K562 (cell line): ENCODE results near the gene AIPL1. TPM values are rescaled to one million over a fixed set of nuclear protein-coding genes. Genes with fewer than 3 reads are reported as not detected.

Source experiments
- POLR2AphosphoS2 ChIP-seq: IDR thresholded peaks from 2 replicates; pipeline ENCODE4 v1.6.1; 2012; ENCODE audit warnings: low read length, improper control_type of control experiment
- polyA plus RNA-seq, 8 experiments: library from polyadenylated mRNA; depleted of rRNA in 4 of 8; stranded (reverse) in 5 of 8; unstranded in 3 of 8; fragments of >200 nt; fragmentation: Nextera tagmentation in 2 of 8; fragmentation: Illumina TruSeq in 1 of 8; extraction: Ambion mirVana in 2 of 8; extraction: Trizol in 1 of 8; gene quantifications; 2 replicates each; pipeline versions ENCODE4 v1.2.1 to v1.2.3, GENCODE V29; 2011 to 2014; ENCODE audit warnings: inconsistent platforms in 1 of 8, missing spikeins in 1 of 8
- total RNA-seq, 7 experiments: library from RNA; depleted of rRNA in 6 of 7; stranded (reverse); fragments of >200 nt in 6 of 7; fragmentation: Illumina TruSeq in 2 of 7; extraction: Trizol in 2 of 7; gene quantifications; 2 replicates each; pipeline versions ENCODE4 v1.2.1 to v1.2.3, GENCODE V29; 2011 to 2021; ENCODE audit warnings: low replicate concordance in 1 of 7
- TF ChIP-seq, protein P1 (sequence below): fragments of 200-600 bp; sonication (generic); IDR thresholded peaks from one replicate; pipeline ENCODE4 v1.6.1; 2012; ENCODE audit warnings: mild to moderate bottlenecking, low read depth, low read length, inconsistent platforms
- TF ChIP-seq, protein P2 (sequence below), 2 experiments: fragments of 450-650 bp in 1 of 2; sonication (generic) in 1 of 2; formaldehyde crosslinking in 1 of 2; IDR thresholded peaks; 2 replicates each; pipeline versions ENCODE4 v1.7.1 to v1.9.0; 2016 to 2022; ENCODE audit warnings: inconsistent platforms in 1 of 2, mild to moderate bottlenecking in 1 of 2, missing genetic modification reagents in 1 of 2

Gene AIPL1
- total and polyA plus RNA-seq, 9 of the 15 experiments (the other 6 are each of a cell fraction or from before 2014, with no cell fraction given), result not detected

DNA sequence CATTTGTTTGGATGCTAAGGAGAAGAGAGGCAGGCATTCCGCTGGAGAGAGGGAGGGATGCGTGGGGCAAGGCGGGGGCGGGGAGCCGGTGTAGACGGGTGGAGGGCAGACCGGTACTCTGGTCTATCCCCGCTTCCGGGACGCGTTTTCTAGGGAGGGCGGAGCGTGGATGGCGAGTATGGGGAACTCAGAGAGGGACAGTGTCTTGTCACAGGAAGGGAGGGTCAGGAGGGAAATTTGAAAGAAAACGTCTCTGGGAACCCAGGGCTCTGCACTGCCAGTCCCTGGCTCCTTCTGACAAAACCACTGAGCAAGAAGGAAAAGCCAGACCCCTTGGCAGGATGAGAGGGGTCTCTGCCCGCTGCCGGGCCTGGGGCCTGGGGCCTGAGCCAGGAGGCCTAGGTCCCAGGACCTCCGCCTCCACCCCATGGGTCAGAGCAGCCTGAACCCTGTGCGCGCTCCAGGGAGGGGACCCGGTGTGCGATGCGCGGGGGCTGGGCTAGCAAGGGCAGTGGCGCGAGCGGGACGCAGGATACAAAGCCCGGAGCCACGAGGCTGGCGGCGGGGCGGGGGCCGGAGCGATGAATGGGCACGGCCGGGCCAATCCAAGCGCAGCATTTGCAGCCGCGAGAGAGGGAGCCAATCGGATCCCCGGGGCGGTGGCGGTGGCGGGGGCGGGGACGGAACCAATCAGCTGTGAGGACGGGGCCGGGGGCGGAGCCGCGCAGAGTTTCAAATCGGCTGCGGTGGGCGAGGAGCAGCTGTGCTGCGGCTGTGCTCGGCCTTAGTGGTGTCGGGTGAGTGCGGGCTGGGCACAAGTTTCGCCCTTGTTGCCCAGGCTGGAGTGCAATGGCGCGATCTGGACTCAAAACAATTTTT is 9.0 kb upstream of the AIPL1 start, which contains the start of gene PIMREG (continued):
- TF ChIP-seq, protein P1, sequence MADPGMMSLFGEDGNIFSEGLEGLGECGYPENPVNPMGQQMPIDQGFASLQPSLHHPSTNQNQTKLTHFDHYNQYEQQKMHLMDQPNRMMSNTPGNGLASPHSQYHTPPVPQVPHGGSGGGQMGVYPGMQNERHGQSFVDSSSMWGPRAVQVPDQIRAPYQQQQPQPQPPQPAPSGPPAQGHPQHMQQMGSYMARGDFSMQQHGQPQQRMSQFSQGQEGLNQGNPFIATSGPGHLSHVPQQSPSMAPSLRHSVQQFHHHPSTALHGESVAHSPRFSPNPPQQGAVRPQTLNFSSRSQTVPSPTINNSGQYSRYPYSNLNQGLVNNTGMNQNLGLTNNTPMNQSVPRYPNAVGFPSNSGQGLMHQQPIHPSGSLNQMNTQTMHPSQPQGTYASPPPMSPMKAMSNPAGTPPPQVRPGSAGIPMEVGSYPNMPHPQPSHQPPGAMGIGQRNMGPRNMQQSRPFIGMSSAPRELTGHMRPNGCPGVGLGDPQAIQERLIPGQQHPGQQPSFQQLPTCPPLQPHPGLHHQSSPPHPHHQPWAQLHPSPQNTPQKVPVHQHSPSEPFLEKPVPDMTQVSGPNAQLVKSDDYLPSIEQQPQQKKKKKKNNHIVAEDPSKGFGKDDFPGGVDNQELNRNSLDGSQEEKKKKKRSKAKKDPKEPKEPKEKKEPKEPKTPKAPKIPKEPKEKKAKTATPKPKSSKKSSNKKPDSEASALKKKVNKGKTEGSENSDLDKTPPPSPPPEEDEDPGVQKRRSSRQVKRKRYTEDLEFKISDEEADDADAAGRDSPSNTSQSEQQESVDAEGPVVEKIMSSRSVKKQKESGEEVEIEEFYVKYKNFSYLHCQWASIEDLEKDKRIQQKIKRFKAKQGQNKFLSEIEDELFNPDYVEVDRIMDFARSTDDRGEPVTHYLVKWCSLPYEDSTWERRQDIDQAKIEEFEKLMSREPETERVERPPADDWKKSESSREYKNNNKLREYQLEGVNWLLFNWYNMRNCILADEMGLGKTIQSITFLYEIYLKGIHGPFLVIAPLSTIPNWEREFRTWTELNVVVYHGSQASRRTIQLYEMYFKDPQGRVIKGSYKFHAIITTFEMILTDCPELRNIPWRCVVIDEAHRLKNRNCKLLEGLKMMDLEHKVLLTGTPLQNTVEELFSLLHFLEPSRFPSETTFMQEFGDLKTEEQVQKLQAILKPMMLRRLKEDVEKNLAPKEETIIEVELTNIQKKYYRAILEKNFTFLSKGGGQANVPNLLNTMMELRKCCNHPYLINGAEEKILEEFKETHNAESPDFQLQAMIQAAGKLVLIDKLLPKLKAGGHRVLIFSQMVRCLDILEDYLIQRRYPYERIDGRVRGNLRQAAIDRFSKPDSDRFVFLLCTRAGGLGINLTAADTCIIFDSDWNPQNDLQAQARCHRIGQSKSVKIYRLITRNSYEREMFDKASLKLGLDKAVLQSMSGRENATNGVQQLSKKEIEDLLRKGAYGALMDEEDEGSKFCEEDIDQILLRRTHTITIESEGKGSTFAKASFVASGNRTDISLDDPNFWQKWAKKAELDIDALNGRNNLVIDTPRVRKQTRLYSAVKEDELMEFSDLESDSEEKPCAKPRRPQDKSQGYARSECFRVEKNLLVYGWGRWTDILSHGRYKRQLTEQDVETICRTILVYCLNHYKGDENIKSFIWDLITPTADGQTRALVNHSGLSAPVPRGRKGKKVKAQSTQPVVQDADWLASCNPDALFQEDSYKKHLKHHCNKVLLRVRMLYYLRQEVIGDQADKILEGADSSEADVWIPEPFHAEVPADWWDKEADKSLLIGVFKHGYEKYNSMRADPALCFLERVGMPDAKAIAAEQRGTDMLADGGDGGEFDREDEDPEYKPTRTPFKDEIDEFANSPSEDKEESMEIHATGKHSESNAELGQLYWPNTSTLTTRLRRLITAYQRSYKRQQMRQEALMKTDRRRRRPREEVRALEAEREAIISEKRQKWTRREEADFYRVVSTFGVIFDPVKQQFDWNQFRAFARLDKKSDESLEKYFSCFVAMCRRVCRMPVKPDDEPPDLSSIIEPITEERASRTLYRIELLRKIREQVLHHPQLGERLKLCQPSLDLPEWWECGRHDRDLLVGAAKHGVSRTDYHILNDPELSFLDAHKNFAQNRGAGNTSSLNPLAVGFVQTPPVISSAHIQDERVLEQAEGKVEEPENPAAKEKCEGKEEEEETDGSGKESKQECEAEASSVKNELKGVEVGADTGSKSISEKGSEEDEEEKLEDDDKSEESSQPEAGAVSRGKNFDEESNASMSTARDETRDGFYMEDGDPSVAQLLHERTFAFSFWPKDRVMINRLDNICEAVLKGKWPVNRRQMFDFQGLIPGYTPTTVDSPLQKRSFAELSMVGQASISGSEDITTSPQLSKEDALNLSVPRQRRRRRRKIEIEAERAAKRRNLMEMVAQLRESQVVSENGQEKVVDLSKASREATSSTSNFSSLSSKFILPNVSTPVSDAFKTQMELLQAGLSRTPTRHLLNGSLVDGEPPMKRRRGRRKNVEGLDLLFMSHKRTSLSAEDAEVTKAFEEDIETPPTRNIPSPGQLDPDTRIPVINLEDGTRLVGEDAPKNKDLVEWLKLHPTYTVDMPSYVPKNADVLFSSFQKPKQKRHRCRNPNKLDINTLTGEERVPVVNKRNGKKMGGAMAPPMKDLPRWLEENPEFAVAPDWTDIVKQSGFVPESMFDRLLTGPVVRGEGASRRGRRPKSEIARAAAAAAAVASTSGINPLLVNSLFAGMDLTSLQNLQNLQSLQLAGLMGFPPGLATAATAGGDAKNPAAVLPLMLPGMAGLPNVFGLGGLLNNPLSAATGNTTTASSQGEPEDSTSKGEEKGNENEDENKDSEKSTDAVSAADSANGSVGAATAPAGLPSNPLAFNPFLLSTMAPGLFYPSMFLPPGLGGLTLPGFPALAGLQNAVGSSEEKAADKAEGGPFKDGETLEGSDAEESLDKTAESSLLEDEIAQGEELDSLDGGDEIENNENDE, result no peak
- no peak for TF ChIP-seq POLR2AphosphoS2
- TF ChIP-seq, protein P2, sequence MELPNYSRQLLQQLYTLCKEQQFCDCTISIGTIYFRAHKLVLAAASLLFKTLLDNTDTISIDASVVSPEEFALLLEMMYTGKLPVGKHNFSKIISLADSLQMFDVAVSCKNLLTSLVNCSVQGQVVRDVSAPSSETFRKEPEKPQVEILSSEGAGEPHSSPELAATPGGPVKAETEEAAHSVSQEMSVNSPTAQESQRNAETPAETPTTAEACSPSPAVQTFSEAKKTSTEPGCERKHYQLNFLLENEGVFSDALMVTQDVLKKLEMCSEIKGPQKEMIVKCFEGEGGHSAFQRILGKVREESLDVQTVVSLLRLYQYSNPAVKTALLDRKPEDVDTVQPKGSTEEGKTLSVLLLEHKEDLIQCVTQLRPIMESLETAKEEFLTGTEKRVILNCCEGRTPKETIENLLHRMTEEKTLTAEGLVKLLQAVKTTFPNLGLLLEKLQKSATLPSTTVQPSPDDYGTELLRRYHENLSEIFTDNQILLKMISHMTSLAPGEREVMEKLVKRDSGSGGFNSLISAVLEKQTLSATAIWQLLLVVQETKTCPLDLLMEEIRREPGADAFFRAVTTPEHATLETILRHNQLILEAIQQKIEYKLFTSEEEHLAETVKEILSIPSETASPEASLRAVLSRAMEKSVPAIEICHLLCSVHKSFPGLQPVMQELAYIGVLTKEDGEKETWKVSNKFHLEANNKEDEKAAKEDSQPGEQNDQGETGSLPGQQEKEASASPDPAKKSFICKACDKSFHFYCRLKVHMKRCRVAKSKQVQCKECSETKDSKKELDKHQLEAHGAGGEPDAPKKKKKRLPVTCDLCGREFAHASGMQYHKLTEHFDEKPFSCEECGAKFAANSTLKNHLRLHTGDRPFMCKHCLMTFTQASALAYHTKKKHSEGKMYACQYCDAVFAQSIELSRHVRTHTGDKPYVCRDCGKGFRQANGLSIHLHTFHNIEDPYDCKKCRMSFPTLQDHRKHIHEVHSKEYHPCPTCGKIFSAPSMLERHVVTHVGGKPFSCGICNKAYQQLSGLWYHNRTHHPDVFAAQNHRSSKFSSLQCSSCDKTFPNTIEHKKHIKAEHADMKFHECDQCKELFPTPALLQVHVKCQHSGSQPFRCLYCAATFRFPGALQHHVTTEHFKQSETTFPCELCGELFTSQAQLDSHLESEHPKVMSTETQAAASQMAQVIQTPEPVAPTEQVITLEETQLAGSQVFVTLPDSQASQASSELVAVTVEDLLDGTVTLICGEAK (IDR thresholded peaks at IDR 0.05), result 0 out of 2 replicates have a peak, but pooled peaks have one; percentile 24
- TF ChIP-seq, protein P2 (CRISPR knock-in tag; IDR thresholded peaks at IDR 0.05), result no peak
